Measurements from ENCODE around the gene SYT1.

- TF ChIP-seq, protein P1, sequence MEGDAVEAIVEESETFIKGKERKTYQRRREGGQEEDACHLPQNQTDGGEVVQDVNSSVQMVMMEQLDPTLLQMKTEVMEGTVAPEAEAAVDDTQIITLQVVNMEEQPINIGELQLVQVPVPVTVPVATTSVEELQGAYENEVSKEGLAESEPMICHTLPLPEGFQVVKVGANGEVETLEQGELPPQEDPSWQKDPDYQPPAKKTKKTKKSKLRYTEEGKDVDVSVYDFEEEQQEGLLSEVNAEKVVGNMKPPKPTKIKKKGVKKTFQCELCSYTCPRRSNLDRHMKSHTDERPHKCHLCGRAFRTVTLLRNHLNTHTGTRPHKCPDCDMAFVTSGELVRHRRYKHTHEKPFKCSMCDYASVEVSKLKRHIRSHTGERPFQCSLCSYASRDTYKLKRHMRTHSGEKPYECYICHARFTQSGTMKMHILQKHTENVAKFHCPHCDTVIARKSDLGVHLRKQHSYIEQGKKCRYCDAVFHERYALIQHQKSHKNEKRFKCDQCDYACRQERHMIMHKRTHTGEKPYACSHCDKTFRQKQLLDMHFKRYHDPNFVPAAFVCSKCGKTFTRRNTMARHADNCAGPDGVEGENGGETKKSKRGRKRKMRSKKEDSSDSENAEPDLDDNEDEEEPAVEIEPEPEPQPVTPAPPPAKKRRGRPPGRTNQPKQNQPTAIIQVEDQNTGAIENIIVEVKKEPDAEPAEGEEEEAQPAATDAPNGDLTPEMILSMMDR (IDR thresholded peaks at IDR 0.05; ENCODE audit: insufficient read depth, low read length, poor library complexity, severe bottlenecking): no peak
- TF ChIP-seq EZH2phosphoT487 (conservative IDR thresholded peaks at IDR 0.05; ENCODE audit: low read length): no peak
Observed at GRCh38 chr12:79227646-79228045, 363.1 kb downstream of the SYT1 start.
